ENCODE data around the gene ARHGEF4. TPM values are rescaled to one million over a fixed set of nuclear protein-coding genes. Genes with fewer than 3 reads are reported as not detected.

ARHGEF4 gene
- total RNA-seq, 1 donor from 2014 or later: 2.2 TPM

- no peak for DNase-seq (ENCODE audit: low read depth in 2 of 2)
Observed at GRCh38 chr2:131009713-131010475, 173.2 kb downstream of the ARHGEF4 start.

DNA sequence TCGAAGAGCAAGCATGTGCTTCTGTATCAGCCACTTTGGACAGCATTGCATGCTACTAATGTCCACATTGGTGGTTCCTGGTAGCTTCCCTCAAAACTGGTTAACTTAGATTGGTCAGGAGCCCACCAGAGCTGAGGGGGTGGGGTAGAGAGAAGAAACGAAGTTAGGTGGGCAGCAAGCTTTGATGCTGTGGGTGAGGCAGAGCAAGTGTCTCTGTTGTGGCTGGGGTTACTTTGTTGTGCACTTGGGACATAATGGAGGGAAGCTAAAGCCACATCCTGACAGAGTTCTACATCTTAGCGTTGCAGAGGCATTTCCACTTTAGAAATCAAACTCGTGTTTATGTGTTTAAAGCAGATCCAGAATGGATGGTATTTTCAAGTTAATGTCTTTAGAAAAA, 173.9 kb downstream of the ARHGEF4 start:
- DNase-seq (ENCODE audit: low read depth in 2 of 2): no peak

GRCh38 chr2:131011486-131011885, 174.8 kb downstream of the ARHGEF4 start:
- no peak for DNase-seq (ENCODE audit: low read depth in 2 of 2)

DNA sequence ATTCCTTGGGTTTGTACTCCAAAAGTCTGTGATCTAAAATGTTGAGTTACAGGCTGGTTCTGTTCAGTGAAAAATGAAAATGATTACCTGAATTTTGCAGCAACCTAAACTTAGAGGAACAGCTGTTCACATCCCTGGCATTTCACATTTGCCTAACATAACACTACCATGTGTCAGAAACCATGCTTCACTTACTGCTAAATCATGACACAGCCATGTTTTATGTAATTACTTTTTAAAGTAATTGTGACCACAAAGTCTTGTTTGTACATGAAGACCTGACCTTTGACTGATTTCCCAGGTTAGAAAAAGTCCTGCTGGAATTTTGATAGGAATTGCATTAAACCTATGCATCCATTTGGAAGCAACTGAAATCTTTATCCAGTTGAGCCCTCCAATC, 177.4 kb downstream of the ARHGEF4 start:
- DNase-seq (ENCODE audit: low read depth in 2 of 2): no peak

- DNase-seq (ENCODE audit: low read depth in 2 of 2): no peak
Observed at GRCh38 chr2:131015764-131016163, 179.1 kb downstream of the ARHGEF4 start.

DNA sequence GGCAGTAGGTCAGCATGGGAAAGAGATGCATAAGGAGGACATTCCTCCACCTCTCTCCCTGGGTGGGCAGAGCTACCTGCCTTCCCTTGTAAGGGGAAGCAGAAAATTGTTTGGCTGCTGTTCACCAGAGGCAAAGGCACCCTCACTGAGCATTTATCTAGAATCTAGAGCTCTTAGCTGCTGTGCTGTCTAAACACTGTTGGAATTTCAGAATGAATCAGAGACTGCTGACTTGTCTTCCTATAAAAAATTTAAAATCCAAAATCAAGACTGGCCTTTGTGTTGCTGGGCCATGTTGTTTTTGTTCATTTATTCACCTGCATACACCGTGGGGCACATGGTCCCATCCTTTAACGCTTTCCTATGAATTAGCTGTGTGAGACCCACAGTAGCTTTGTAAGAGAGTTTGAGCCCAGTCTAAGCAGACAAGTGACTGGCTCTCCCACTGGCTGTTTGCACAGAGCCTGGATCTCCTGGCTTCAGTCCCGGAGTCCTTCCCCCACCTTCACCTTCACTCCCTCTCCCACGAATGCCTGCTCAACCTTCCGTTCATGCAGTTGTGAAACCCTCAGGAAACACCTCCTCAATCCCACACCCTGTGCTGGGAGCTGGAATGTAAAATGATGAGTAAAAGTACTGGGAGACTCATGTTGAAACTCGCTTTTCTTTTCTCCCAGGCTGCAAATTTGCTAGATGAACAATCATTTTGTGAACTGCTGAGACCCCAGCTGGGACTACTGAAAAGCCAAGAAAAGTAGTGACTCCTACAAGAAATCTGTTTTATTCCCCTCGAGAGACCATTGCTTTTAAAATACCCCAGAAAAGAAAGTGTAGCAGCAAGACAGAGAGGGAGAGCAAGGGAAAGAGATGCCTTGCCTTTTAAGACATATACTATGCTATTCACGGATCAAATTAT, 180.4 kb downstream of the ARHGEF4 start:
- DNase-seq (ENCODE audit: low read depth in 2 of 2): no peak

DNA sequence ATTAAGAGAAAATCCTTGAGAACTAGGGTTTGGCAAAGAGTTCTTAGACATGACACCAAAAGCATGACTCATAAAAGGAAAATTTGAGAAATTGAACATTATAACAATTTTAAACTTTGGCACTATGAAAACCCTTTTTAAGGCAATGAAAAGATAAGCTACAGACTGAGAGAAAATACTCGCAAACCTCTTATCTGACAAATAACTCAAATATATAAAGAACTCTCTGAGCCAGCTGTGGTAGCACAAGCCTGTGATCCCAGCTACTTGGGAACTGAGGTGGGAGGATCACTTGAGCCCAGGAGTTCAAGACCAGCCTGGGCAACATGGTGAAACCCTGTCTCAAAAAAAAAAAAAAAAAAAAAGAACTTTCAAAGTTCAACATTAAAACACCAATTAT, 186.0 kb downstream of the ARHGEF4 start:
- no peak for DNase-seq (ENCODE audit: low read depth in 2 of 2)

DNA sequence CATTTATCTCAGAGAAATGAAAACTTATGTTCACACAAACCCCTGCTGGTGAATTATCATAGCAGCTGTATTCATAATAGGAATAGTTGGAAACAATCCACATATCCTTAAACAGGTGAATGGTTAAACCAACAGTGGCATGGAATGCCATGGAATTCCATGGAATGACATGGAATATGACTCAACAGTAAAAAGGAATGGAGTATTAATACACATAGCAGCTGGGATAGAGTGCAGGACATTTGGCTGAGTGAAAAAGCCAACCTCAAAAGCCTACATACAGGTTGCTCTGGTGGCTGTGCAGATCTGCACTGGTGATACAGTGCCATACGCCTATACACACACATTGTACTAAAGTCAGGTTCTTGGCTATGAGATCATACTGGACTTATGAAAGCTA, 187.0 kb downstream of the ARHGEF4 start:
- DNase-seq (ENCODE audit: low read depth in 2 of 2): no peak

GRCh38 chr2:131026919-131027318, 190.2 kb downstream of the ARHGEF4 start:
- no peak for DNase-seq (ENCODE audit: low read depth in 2 of 2)

GRCh38 chr2:131027566-131028528, 191.1 kb downstream of the ARHGEF4 start:
- no peak for DNase-seq (ENCODE audit: low read depth in 2 of 2)

DNA sequence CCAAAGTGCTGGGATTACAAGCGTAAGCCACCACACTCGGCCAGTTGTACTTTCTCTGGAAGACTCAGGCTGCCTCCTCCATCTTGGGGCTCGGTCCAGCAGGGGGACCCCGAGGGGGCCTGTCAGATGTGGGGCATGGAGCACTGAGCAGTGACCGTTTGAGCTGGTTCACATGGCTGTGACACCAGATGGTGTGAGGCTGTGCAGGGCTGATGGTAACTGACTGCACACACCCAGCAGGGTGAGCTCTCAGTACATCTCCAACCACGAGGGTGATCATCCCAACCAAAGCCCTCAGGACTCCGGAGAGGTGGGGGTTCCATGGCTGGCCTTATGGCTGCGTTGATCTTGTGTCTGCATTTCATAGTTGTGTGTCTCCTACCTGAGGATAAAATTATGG, 193.1 kb downstream of the ARHGEF4 start:
- DNase-seq (ENCODE audit: low read depth in 2 of 2): no peak

GRCh38 chr2:131030478-131030971, 193.8 kb downstream of the ARHGEF4 start:
- DNase-seq (ENCODE audit: low read depth in 2 of 2): no peak

DNA sequence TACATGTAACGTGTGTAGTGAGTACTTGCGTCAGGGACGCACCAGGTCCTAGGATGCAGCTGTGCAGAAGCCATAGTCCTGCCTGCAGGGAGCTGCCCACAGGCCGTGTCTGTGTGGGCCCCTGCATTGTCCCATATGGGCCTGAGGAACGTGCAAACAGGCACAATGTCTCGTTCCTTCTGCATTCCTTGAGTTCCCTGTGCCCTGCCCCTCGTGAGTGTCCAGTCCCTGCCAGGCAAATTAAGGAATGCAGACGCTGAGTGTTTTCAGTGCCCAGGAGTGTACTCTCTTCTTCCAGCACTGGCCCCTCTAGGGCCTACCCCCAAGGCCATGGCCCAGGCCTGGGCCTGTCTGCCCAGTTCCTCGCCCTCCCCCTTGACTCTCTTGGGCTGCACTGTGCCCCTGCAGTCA, 194.7 kb downstream of the ARHGEF4 start:
- no peak for DNase-seq (ENCODE audit: low read depth in 2 of 2)

GRCh38 chr2:131031875-131032274, 195.2 kb downstream of the ARHGEF4 start:
- no peak for DNase-seq (ENCODE audit: low read depth in 2 of 2)

DNA sequence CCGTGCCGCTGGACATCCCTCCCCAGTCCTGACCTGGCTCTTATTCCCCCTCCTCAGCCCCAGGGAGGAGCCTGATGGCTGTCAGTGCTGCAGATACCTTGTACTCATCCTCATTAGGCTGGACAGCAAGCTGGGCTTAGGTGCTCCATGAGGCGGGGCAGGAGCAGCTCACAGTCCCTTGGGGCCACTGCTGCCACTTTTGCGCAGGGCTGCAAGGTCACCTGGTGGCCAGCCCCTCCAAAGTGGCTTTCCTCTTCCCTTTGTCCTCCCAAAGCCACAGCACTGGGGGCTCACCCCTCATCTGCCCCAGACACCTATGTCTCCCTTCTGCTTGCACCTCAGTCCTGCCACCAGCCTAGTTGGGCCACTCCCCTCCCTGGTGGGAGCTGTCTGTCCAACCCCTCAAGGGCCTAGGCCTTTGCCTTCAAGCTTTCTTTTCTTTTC, 195.7 kb downstream of the ARHGEF4 start:
- no peak for DNase-seq (ENCODE audit: low read depth in 2 of 2)

GRCh38 chr2:131033786-131034121, 197.0 kb downstream of the ARHGEF4 start:
- no peak for DNase-seq (ENCODE audit: low read depth in 2 of 2)

- DNase-seq (ENCODE audit: low read depth in 2 of 2): no peak
Observed at GRCh38 chr2:131034122-131035051, 197.7 kb downstream of the ARHGEF4 start.

GRCh38 chr2:131035112-131035825, 198.6 kb downstream of the ARHGEF4 start:
- DNase-seq (ENCODE audit: low read depth in 2 of 2): no peak

- DNase-seq (ENCODE audit: low read depth in 2 of 2): no peak
Observed at GRCh38 chr2:131035826-131036231, 199.1 kb downstream of the ARHGEF4 start.

DNA sequence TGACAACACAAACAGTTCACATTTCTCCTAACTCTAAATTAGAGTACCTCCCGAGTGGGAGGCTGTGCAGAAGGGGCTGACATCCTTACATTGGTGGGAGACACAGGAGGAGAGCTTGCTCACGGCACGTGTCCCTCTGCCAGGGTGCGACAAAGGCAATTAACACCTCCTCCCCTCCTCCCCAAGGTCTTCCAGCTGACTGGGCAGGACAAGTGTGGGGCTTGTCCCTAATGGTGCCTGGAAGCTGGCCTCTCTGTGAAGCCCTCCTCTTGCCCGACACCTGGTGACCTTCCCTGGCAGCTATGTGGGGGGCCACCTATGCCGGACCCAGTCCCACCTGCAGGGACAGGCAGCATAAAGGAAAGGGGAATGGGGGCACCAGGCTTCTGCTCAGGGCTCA, 199.6 kb downstream of the ARHGEF4 start:
- no peak for DNase-seq (ENCODE audit: low read depth in 2 of 2)

All from lung microvascular endothelial cell (primary cell).